Liver (tissue), 3 donors: Measurements from ENCODE around the gene FSIP1.

ENCODE experiments used
- RAD21 ChIP-seq, 2 donors: IDR thresholded peaks; 2 replicates each; pipeline ENCODE4 v1.6.1; 2016; ENCODE audit warnings: antibody characterized with exemption in 2 of 2, mild to moderate bottlenecking in 2 of 2
- RXRA ChIP-seq, 2 donors: IDR thresholded peaks; 2 replicates each; pipeline ENCODE4 v1.6.1; 2017 to 2018; ENCODE audit warnings: antibody characterized with exemption in 2 of 2, mild to moderate bottlenecking in 1 of 2
- SP1 ChIP-seq: IDR thresholded peaks from 2 replicates; pipeline ENCODE4 v1.6.1; 2018; ENCODE audit warnings: antibody characterized with exemption, mild to moderate bottlenecking
- TAF1 ChIP-seq: conservative IDR thresholded peaks from 2 replicates; pipeline ENCODE4 v1.6.1; 2016; ENCODE audit warnings: antibody characterized with exemption, mild to moderate bottlenecking
- TF ChIP-seq, protein P1 (sequence below): fragments of 150-350 bp; IDR thresholded peaks from 2 replicates; pipeline ENCODE4 v1.5.1; 2017; ENCODE audit warnings: improper control_type of control experiment, low read depth, low read length; ENCODE audit not compliant: missing input control
- TF ChIP-seq, protein P2 (sequence below): IDR thresholded peaks from 2 replicates; pipeline ENCODE4 v1.6.1; 2016; ENCODE audit warnings: antibody characterized with exemption
- TF ChIP-seq, protein P3 (sequence below): IDR thresholded peaks from 2 replicates; pipeline ENCODE4 v1.6.1; 2016; ENCODE audit warnings: antibody characterized with exemption, mild to moderate bottlenecking
- donor health status: healthy.
- donor health status: healthy.

DNA sequence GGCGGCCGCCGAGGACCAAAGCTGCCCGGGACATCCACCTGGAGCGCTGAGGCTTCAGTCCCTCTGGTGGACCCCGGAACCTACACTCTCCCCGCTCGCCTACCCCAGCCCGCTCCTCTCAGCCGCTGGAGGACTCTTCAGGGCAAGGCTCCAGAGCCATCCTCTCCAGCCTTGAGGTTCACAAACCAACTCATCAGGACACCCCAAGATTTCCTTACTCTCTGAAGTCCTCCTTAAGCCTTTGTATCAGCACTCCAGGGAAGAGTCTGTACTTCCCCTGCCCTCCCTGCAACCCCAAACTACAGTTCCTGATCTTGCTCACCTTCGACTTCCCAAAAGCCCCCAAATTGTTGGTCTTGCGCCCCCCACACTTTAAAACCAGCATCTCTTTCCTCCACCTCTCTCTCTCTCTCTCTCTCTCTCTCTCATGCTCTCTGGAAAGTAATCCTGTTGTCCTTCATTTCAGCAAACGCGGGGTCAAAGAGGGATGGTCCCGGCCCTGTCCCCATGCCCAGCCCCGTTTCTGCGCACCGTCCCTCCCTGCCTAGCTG lies 201.3 kb downstream of the FSIP1 start:
- no peak for TF ChIP-seq TAF1
- TF ChIP-seq, protein P1, sequence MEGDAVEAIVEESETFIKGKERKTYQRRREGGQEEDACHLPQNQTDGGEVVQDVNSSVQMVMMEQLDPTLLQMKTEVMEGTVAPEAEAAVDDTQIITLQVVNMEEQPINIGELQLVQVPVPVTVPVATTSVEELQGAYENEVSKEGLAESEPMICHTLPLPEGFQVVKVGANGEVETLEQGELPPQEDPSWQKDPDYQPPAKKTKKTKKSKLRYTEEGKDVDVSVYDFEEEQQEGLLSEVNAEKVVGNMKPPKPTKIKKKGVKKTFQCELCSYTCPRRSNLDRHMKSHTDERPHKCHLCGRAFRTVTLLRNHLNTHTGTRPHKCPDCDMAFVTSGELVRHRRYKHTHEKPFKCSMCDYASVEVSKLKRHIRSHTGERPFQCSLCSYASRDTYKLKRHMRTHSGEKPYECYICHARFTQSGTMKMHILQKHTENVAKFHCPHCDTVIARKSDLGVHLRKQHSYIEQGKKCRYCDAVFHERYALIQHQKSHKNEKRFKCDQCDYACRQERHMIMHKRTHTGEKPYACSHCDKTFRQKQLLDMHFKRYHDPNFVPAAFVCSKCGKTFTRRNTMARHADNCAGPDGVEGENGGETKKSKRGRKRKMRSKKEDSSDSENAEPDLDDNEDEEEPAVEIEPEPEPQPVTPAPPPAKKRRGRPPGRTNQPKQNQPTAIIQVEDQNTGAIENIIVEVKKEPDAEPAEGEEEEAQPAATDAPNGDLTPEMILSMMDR = no peak
- TF ChIP-seq RXRA (IDR thresholded peaks at IDR 0.05) = no peak
- TF ChIP-seq, protein P2, sequence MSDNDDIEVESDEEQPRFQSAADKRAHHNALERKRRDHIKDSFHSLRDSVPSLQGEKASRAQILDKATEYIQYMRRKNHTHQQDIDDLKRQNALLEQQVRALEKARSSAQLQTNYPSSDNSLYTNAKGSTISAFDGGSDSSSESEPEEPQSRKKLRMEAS = no peak
- TF ChIP-seq, protein P3, sequence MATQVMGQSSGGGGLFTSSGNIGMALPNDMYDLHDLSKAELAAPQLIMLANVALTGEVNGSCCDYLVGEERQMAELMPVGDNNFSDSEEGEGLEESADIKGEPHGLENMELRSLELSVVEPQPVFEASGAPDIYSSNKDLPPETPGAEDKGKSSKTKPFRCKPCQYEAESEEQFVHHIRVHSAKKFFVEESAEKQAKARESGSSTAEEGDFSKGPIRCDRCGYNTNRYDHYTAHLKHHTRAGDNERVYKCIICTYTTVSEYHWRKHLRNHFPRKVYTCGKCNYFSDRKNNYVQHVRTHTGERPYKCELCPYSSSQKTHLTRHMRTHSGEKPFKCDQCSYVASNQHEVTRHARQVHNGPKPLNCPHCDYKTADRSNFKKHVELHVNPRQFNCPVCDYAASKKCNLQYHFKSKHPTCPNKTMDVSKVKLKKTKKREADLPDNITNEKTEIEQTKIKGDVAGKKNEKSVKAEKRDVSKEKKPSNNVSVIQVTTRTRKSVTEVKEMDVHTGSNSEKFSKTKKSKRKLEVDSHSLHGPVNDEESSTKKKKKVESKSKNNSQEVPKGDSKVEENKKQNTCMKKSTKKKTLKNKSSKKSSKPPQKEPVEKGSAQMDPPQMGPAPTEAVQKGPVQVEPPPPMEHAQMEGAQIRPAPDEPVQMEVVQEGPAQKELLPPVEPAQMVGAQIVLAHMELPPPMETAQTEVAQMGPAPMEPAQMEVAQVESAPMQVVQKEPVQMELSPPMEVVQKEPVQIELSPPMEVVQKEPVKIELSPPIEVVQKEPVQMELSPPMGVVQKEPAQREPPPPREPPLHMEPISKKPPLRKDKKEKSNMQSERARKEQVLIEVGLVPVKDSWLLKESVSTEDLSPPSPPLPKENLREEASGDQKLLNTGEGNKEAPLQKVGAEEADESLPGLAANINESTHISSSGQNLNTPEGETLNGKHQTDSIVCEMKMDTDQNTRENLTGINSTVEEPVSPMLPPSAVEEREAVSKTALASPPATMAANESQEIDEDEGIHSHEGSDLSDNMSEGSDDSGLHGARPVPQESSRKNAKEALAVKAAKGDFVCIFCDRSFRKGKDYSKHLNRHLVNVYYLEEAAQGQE = no peak
- TF ChIP-seq SP1 = no peak
- no peak for TF ChIP-seq RAD21 (IDR thresholded peaks at IDR 0.05)
